Measurements from ENCODE around the gene ZNF133.
"Not testable (repeated sequence)": the region's sequence is repeated elsewhere in the genome, so short reads cannot be mapped to it uniquely, and the experiment has no call there.

The ZNF133 gene

DNA sequence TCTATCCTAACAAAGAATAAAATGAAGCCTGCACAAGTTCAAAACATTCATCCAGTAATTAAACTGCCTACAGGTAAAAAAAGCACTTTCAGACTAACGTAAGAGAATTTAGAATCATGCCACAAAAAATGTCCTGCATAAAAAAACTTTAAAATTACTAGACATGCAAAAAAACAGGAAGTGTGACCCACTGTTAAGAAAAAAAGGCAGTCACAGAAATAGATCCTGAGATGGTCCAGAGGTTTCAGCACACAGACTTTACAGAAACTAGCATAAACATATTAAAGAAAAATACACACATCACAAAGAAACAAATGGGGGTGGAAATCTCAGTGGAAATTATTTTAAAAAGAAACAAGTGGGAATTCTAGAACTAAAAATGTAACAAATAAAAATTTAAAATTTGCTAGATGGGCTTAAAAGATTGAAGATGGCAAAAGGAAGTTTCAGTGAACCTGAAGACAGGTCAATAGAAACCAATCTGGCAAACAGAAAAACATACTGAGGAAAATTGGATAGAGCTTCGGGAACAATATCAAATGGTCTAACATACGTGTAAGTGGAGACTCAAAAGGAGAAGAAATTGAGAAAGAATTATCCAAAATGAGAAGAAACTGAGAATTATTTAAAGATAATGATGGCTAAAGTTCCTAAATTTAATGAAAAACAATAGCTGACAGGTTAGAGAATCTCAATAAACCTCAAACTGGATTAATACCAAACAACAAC lies 3.4 kb upstream of the ZNF133 start:
- DNase-seq (ENCODE audit: low read depth in 1 of 2, low spot score in 1 of 2): no peak

DNA sequence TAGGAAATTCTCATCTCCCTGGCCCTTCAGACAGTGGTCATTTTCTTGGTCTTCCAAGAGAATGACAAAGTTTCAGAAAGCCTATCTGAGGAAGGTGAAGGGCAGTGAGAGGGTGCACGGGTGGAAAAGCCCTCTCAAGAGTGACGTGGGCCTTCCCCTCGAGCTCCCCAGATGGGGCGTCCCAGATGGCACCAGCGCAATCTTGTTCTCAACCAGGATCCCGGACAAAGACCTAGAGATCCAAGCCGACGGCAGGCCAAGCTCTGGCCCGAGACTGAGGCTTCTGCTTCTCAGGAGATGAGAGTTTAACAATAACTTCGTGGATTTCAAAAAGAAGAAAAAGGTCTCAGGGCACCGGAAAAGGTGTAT lies 797 bp upstream of the ZNF133 start:
- no peak for DNase-seq (ENCODE audit: low read depth in 1 of 2, low spot score in 1 of 2)

DNA sequence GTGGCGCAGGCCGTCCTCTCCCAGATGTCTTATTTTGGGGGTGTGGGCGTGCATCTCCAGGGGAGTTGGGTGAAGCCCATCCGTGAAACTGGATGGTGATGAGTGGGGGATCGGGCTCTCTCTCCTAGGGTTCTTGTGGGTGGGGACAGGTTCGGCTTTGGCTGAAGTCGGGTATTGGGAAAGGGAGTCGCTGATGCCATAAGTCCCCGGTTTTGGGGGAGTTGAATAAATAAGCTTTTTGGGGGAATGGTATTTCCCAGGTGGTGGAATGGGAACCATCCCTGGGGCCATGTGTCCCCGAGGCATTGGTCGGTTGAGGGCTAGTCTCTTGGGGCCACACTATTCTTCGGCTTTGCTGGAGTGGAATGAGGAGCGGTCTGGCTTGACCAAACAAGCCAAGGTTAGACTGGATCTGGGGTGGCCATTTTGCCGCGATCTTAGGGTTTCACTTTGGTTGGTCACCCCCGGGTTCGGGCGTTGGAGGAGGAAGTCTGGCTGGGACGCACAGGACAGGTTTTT lies 481 bp downstream of the ZNF133 start:
- DNase-seq (ENCODE audit: low read depth in 1 of 2, low spot score in 1 of 2): no peak

DNA sequence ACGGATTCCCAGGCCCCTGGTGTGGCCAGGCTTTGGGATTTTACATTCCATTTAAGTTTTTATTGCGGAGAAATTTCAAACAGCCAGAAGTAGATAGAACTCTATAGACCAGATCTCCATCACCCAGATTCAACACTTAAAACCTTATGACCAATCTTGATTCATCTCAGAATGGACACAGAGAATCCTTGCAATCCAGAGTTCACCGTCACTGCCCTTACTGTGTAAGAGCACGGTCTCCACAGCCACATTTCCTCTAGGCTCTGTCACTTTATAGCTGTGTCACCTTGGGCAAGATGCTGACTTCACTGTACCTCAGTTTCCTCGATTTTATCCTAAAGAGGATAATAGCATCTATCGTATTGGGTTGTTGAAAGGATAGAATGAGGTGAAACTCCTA lies 979 bp downstream of the ZNF133 start:
- DNase-seq (ENCODE audit: low read depth in 1 of 2, low spot score in 1 of 2): no peak

DNA sequence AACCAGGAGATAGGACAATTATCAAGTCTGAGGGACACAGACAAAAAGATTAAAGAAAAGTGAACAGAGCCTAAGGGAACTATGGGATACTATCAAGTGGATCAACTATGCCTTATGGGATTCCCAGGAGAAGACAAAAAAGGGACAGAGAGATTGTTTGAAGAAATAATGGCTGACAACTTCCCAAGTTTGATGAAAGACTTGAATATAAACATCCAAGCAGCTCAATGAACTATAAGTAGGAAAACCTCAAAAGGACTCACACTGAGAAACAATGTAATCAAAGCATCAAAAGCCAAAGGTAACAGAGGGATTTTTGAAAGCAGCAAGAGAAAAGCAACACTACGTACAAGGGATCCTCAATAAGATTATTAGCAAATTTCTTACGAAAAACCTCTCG lies 11.0 kb downstream of the ZNF133 start:
- DNase-seq (ENCODE audit: low read depth in 1 of 2, low spot score in 1 of 2): no peak

DNA sequence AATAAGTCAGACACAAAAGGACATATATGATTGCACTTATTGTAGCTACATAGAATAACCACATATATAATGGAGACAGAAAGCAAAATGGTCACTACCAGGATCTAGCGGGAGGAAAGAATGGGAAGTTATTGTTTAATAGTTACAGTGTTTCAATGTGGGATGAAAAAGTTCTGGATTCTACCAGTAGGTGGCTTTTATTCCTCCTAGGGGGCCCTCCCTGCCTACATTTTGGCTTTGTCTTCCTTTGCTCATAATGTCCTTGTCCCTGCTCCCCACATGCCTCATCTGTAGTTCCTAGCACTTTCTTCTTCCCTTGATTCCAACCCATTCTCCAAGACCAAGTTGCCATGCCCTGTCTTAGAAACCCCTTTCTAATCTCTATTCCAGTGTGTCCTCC lies 16.3 kb downstream of the ZNF133 start:
- no peak for DNase-seq (ENCODE audit: low read depth in 1 of 2, low spot score in 1 of 2)

DNA sequence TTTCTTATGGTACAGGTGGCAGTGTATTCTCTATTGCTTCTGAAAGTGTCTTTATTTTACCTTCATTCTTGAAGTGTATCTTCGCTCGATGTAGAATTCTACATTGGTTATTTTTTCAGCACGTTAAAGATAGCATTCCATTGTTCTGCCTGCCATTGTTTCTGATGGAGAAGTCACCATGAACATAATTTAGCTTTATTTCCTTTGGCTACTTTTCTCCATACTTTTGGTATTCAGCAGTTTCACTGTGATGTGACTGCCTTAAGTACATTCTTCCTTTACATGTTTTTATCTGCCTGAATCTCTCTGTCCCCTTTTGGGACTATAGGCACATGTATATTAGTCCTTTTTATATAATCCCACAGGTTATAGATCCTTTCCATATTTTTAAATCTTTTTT lies 19.0 kb downstream of the ZNF133 start:
- no peak for DNase-seq (ENCODE audit: low read depth in 1 of 2, low spot score in 1 of 2)

DNA sequence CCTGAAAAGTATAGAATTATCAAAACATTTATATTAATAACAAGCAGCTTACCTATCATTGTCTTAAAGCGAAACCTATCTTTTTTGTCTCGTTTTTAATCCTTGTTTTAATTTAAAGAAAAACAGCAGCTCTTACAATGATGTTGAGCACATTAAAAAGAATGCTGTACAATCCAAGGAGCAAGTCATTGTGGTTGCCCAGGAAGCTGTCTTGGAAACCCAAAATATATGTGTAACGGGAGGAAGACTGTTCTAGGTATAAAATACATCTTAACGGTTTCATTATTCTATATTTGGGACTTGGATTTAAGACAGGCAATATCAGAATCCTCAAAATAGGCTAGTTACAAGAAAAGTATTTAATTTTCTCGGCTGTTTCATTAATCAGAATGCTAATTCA lies 21.7 kb downstream of the ZNF133 start:
- no peak for DNase-seq (ENCODE audit: low read depth in 1 of 2, low spot score in 1 of 2)

DNA sequence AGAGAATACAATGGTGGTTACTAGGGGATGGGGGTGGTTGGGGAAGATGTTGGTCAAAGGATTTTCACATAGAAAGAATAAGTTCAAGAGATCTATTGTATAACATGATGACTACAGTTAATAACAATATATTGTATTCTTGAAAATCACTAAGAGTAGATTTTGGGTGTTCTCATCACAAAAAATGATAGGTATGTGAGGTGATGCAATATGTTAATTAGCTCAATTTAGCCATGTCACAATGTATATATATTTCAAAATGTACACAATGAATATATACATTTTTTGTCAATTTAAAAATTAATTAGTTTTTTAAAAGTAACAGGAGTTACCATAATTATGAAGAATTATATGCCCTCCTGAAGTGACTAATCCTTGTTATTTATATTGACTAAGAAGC lies 22.3 kb downstream of the ZNF133 start:
- no peak for DNase-seq (ENCODE audit: low read depth in 1 of 2, low spot score in 1 of 2)

DNA sequence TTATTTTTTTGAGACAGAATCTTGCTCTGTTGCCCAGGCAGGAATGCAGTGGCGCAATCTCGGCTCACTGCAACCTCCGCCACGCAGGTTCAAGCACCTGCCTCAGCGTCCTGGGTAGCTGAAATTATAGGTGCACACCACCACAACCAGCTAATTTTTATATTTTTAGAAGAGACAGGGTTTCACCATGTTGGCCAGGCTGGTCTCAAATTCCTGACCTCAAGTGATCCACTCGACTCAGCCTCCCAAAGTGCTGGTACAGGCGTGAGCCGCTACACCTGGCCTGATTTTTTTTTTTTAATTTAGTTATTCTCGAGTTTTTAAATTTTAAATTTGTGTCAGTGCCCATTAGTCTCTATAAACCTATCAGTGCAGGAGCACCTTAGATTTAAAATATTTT lies 24.4 kb downstream of the ZNF133 start:
- DNase-seq (ENCODE audit: low read depth in 1 of 2, low spot score in 1 of 2): no peak

DNA sequence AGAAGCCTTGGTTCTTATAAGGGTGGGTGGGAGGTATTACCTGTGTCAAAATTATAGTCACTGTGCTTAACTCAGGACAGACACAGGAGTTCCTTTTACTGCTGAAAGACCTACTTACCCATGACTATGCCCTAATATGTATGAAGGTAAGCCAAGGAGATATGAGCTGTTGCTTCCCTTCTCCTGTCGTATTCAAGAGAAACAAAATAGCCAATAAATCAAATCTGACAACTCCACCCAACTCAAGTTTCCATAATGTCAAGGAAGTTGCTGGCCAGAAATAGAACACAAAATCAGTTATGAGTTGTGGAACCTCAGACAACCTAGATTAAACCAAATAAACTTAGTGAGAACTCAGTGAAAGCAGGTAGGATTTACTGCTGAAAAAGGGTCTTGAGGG lies 25.1 kb downstream of the ZNF133 start:
- DNase-seq (ENCODE audit: low read depth in 1 of 2, low spot score in 1 of 2): no peak

DNA sequence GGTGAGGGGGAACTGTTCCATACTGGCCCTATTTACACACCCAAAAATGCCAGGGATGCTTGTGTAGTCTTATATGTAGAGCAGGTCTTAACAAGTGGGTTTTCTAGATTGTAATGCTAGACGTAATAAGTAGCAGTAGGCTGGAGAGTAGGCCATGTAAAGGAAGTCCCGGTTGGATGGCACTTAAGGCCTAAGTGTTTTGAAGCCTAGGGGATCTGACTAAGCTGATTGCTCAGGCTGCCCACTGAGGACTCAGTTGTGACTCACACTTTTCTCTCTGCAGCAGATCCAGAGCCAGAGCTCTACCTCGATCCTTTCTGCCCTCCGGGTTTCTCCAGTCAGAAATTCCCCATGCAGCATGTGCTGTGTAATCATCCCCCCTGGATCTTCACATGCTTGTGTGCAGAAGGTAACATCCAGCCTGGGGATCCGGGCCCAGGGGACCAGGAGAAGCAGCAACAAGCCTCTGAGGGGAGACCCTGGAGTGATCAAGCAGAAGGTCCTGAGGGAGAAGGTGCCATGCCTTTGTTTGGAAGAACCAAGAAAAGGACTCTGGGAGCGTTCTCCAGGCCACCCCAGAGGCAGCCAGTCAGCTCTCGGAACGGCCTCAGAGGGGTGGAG lies 26.6 kb downstream of the ZNF133 start:
- no peak for DNase-seq (ENCODE audit: low read depth in 1 of 2, low spot score in 1 of 2)

DNA sequence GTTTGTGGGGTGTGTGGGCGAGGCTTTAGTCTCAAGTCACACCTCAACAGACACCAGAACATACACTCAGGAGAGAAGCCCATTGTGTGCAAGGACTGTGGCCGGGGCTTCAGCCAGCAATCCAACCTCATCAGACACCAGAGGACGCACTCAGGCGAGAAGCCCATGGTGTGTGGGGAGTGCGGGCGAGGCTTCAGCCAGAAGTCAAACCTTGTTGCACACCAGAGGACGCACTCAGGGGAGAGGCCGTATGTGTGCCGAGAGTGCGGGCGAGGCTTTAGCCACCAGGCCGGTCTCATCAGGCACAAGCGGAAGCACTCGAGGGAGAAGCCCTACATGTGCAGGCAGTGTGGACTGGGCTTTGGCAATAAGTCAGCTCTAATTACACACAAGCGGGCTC lies 27.8 kb downstream of the ZNF133 start:
- no peak for DNase-seq (ENCODE audit: low read depth in 1 of 2, low spot score in 1 of 2)

DNA sequence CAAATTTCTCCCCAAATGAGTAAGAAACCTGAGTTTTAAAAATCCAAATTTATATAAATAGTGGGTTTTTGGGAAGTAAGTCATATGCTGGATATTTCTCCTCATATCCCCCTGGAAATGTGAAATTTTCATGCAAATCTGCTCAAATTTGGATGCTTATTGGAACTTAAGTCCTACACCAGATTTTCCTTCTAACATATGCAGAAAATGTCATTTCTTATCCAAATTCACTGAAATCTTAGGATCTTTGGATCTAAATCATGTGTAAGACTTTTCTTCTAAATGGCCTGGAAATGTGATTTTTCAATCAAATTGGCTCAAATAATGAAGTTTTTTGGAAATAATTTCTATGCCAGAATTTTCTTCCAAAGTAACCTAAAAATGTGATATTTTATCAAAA lies 33.0 kb downstream of the ZNF133 start:
- DNase-seq (ENCODE audit: low read depth in 1 of 2, low spot score in 1 of 2): no peak

DNA sequence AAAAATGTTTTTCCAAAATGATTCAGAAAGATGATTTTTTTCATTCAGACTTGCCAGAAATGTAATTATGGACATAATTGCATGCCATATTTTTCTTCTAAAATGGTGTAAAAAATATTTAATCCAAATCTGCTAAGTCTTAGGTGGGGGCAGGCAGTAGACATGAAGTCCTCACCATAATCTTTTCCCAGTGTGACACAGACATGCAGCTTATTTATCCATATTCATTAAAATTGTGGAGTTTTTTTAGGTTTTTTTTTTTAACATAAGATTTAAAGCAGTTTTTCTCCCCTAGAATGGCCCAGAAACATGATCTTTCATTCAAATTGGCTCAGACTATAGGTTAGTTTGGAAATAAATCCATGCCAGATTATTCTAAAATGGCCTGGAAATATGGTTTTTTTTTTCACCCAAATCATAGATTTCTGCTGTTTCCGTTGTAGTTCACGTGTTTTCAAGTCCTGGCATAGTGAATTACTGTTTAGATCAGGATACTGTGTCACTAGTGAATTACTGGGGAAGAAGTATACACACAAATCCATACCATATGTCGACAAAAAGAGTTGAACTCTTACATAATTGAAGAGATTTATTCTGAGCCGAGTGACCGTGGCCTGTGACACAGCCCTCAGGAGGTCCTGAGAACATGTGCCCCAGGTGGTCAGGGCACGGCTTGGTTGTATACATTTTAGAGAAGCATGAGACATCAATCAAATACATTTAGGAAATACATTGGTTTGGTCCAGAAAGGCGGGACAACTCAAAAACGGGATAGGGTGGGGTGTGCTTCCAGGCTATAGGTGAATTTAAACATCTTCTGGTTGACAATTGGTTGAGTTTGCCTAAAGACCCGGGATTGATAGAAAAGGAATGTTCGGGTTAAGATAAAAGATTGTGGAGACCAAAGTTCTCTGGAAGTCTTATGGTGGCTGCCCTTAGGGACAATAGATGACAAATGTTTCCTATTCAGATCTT lies 33.9 kb downstream of the ZNF133 start:
- DNase-seq (ENCODE audit: low read depth in 1 of 2, low spot score in 1 of 2): no peak

DNA sequence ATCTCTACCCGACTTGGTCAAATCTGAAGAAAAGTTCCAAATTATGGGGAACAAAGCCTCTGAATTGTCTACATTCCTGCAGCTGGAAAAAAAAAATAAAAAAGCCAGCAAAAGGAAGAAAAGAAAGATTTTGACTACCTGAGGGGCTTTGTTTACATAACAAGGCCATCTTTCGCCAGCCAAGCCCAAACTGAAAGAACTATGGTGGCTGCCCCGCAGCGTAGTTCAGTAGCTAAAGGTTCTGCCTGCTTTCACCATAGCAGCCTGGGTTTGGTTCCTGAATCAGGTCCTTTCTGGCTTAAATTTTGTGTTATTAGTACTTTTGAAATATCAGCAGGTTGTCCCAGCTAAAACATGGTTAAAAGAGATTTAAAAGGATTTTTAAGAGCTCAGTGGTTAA lies 35.4 kb downstream of the ZNF133 start:
- DNase-seq (ENCODE audit: low read depth in 1 of 2, low spot score in 1 of 2): no peak

DNA sequence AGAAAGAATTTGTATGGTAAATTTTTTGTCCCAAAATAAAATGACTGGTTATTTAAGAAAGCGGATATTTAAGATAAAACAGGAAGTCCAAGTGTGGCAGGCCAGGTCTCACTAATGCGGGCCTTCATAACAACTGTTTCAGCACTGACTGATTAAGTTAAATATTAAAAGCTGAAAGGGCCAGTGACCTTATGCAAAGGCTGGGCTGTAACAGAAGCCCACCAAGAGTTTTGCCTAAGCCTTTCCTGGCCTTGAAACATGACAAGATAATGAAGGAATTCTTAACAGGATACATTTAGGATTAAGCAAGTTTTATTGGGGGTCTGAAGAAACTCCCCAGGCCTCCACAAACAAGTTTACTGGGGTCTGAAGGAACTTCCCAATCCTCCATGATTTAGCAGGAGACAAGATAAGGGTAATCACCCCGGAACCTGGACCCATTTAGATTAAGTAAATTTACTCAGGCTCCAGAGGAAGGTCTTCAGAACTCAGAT lies 36.3 kb downstream of the ZNF133 start:
- DNase-seq (ENCODE audit: low read depth in 1 of 2, low spot score in 1 of 2): no peak

DNA sequence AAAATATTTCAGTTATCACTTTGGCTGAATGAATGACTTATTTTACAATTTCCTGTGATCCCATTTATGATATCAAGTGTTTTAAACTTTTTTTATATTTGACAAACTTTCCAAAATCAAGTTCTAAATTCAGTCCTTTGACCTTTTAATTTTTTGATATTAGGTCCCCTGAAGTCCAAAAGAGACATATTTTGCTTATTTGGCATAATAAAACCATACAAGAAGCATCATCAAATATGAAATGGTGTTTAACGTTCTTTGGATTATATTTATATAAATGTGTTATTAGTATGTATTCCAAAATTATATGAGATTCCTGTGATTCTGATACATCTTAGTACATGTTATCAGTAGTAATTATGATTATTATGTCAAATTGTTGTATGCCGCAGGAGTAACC lies 38.7 kb downstream of the ZNF133 start:
- no peak for DNase-seq (ENCODE audit: low read depth in 1 of 2, low spot score in 1 of 2)

DNA sequence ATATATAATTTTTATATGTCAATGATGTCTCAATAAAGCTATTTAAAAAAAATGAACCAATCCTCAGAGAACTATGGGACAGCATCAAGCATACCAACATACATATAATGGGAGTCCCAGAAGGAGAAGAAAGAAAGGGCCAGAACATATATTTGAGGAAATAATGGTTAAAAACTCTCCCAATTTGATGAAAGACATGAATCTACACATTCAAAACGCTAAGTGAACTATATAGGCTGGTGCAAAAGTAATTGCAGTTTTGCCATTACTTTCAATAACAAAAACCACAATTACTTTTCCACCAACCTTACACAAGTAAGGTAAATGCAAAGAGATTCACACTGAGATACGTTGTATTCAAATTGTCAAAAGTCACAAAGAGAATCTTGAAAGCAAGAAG lies 43.4 kb downstream of the ZNF133 start:
- DNase-seq (ENCODE audit: low read depth in 1 of 2, low spot score in 1 of 2): no peak

DNA sequence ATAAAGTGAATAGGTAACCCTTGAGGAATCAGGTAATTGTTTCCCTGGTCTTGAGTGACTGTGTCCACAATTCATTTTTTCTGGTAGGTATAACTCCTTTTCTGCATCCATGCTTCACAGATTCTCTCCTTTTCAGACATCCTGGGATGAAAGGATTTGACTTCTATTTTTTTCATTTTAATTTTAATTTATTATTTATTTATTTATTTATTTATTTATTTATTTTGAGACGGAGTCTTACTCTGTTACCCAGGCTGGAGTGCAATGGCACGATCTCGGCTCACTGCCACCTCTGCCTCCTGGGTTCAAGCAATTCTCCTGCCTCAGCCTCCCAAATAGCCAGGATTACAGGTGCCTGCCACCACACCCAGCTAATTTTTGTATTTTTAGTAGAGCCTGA lies 61.4 kb downstream of the ZNF133 start:
- DNase-seq (ENCODE audit: low read depth in 1 of 2, low spot score in 1 of 2): not testable (repeated sequence)

DNA sequence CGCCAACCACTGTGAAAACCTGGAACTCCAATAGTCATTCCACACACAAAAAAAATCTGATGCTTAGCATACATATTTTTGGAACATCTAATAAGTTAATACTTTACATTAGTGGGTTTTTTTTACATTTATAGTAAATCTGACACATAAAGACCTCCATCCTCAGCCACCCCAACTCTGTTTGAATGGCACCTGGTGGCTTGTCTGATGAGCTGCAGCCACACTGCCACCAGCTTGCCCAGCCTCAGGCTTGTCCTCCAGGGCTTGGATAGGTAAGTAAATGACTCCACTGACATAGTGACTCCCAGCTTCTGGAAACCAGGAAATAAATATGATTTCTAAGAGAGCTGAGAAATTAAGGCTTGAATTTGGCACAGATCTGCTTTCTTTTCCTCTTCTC lies 71.5 kb downstream of the ZNF133 start:
- DNase-seq (ENCODE audit: low read depth in 1 of 2, low spot score in 1 of 2): no peak

DNA sequence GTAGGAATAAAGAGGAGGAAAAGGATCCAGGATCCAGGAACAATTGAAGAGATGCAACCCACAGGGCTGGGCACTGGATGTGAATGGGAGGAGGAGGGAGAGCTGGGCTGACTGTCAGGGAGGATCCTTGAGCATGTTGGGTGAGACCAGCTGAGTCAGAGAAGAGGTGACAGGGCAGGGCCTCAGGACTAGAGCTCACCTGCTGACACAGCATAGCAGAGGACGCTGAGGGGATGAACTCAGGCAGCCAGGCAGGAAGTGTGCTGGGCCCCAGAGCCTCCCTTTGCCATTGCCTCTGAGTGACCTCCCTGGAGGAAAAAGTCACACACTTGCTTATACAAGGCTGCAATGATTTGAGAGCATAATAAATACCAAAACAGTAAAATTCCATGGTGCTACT lies 72.3 kb downstream of the ZNF133 start:
- DNase-seq (ENCODE audit: low read depth in 1 of 2, low spot score in 1 of 2): no peak
